Adrenal gland (tissue), 5 donors: ENCODE measurements around the gene SLC16A13.

Experiments
- POLR2A ChIP-seq, 2 donors: fragments of 450-650 bp; IDR thresholded peaks; one replicate each; pipeline ENCODE4 v1.6.1; 2017; ENCODE audit warnings: antibody characterized with exemption in 2 of 2, mild to moderate bottlenecking in 2 of 2, moderate library complexity in 1 of 2
- TF ChIP-seq, protein P1 (sequence below), 6 experiments: fragments of 450-650 bp in 4 of 6; fragments of 200-600 bp in 2 of 6; sonication (generic) in 1 of 6; IDR thresholded peaks; 1 replicate in 5 of 6; 2 replicates in 1 of 6; pipeline versions ENCODE4 v1.5.1 to v1.8.0; 2016 to 2021; ENCODE audit warnings: antibody characterized with exemption in 6 of 6, mild to moderate bottlenecking in 2 of 6, moderate library complexity in 1 of 6
- donor health status: DM: no; HTN: no; CAD: no.

DNA sequence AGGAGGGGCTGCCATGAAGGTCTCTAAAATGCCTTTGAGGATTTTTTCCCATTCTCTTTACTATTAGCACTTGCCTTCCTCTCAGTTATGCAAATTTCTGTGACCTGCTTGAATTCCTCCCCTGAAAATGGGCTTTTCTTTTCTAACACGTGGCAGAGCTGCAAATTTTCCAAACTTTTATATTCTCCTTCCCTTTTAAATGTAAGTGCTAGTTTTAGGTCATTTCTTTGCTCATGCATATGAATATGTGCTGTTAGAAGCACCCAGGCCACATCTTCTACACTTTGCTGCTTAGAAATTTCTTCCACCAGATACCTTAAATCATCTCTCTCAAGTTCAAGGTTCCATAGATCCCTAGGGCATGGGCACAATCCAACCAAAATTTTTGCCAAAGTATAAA is 32.5 kb downstream of the SLC16A13 start:
- TF ChIP-seq POLR2A (IDR thresholded peaks at IDR 0.05): no peak
- TF ChIP-seq, protein P1, sequence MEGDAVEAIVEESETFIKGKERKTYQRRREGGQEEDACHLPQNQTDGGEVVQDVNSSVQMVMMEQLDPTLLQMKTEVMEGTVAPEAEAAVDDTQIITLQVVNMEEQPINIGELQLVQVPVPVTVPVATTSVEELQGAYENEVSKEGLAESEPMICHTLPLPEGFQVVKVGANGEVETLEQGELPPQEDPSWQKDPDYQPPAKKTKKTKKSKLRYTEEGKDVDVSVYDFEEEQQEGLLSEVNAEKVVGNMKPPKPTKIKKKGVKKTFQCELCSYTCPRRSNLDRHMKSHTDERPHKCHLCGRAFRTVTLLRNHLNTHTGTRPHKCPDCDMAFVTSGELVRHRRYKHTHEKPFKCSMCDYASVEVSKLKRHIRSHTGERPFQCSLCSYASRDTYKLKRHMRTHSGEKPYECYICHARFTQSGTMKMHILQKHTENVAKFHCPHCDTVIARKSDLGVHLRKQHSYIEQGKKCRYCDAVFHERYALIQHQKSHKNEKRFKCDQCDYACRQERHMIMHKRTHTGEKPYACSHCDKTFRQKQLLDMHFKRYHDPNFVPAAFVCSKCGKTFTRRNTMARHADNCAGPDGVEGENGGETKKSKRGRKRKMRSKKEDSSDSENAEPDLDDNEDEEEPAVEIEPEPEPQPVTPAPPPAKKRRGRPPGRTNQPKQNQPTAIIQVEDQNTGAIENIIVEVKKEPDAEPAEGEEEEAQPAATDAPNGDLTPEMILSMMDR (IDR thresholded peaks at IDR 0.05): no peak
